Lower lobe of right lung (tissue), 2 donors: ENCODE results near the gene ERCC2. TPM values are rescaled to one million over a fixed set of nuclear protein-coding genes. Genes with fewer than 3 reads are reported as not detected.

Experiments
- ATAC-seq, 2 donors: fragments of 200-7000 bp; cut with Tn5 transposase; one replicate each; pipeline ENCODE4 v1.9.1; 2020 to 2022; ENCODE audit warnings: mild to moderate bottlenecking in 2 of 2, moderate library complexity in 2 of 2
- DNase-seq: peaks from one replicate; pipeline ENCODE4 v3.0.0-alpha.2; 2020
- H3K27ac ChIP-seq: fragments of 200-600 bp; one replicate; pipeline ENCODE4 v1.8.0; 2022
- H3K27me3 ChIP-seq: fragments of 200-600 bp; one replicate; pipeline ENCODE4 v1.8.0; 2022; ENCODE audit warnings: low read depth
- H3K36me3 ChIP-seq: fragments of 200-600 bp; one replicate; pipeline ENCODE4 v1.8.0; 2022; ENCODE audit warnings: mild to moderate bottlenecking
- H3K4me1 ChIP-seq: fragments of 200-600 bp; one replicate; pipeline ENCODE4 v1.8.0; 2022
- H3K4me3 ChIP-seq: fragments of 200-600 bp; one replicate; pipeline ENCODE4 v1.8.0; 2022; ENCODE audit warnings: mild to moderate bottlenecking
- H3K9me3 ChIP-seq: fragments of 200-600 bp; one replicate; pipeline ENCODE4 v1.8.0; 2022
- CTCF ChIP-seq: fragments of 200-600 bp; IDR thresholded peaks from one replicate; pipeline ENCODE4 v1.8.0; 2022; ENCODE audit warnings: antibody characterized with exemption, mild to moderate bottlenecking
- intact Hi-C: fragments of 100-400 bp; cut with DNase I; formaldehyde crosslinking; loops from one replicate; pipeline ENCODE4 v1.11.0; 2022
- total RNA-seq: library from RNA; stranded (reverse); fragmentation: NEBNext Ultra II Directional; extraction: Animal tissue kit (Norgen Biotek cat#: 25700); gene quantifications from one replicate; pipeline ENCODE4 v1.2.1, GENCODE V29; 2021
- donor health status: DM: no; HTN: yes; CAD: no; lungs with severe emphysema.

The ERCC2 gene
- total RNA-seq, 1 donor from 2014 or later, result 14.0 TPM

GRCh38 chr19:45349126-45349415 is 21.3 kb downstream of the ERCC2 start:
- ATAC-seq (no peak), DNase-seq (no peak)
- intact Hi-C loops, result no loop called here
- no peaks in the 10 kb centered on the region for H3K9me3 ChIP-seq
- no peak for TF ChIP-seq CTCF
- H3K36me3 ChIP-seq, result peaks cover 32% of the 10 kb centered on the region
- no peak overlapping the region for H3K27ac ChIP-seq
- no peak overlapping the region for H3K4me3 ChIP-seq
- H3K4me1 ChIP-seq, result no peaks in the 10 kb centered on the region
- peaks cover 20% of the 10 kb centered on the region for H3K27me3 ChIP-seq

DNA sequence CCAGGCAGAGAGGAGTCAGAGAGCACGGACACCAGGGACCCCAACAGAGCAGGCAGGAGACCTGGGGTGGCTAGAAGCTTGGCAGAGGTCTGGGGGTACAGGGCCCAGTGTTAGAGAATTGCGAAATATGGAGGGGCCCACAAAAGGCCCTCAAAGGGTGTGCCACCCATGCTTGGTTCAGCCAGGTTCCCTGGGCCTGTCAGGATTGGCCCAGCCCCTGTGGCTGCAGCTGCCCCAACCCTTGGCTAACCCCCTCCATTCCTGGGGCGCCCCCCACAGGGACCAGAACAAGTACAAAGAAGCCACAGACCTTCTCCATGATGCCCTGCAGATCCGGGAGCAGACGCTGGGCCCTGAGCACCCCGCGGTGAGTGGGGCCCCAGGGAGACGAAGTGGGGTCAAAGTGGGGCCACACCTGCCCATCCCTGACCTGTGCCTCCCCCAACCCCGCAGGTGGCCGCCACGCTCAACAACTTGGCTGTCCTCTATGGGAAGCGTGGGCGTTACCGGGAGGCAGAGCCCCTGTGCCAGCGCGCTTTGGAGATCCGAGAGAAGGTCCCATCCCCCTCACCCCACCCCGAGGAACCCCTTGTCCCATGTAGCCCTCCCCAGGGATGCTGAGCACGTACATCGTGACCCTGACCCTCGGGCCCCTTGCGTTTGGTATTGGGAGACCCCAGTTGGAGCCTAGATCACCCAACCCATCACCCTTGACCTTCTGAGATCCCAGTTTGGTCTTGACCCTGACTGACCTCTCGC is 21.8 kb downstream of the ERCC2 start:
- Histone ChIP-seq H3K36me3 (peaks cover 26% of the 10 kb centered on the region), H3K9me3 (no peaks in the 10 kb centered on the region), H3K4me1 (no peaks in the 10 kb centered on the region), H3K4me3 (no peak overlapping the region), H3K27me3 (peaks cover 20% of the 10 kb centered on the region), H3K27ac (no peak overlapping the region)
- TF ChIP-seq CTCF, result no peak
- intact Hi-C loops, result no loop called here
- DNase-seq (no peak), ATAC-seq (no peak)

GRCh38 chr19:45347570-45348366 is 22.6 kb downstream of the ERCC2 start:
- intact Hi-C loops, result no loop called here
- ATAC-seq (no peak), DNase-seq (no peak)
- H3K27me3 ChIP-seq, result peaks cover 20% of the 10 kb centered on the region
- H3K27ac ChIP-seq, result no peak overlapping the region
- no peaks in the 10 kb centered on the region for H3K9me3 ChIP-seq
- H3K36me3 ChIP-seq, result peaks cover 19% of the 10 kb centered on the region
- no peaks in the 10 kb centered on the region for H3K4me1 ChIP-seq
- no peak for TF ChIP-seq CTCF
- no peak overlapping the region for H3K4me3 ChIP-seq

- intact Hi-C loops, result no loop called here
- Histone ChIP-seq H3K36me3 (peaks cover 5% of the 10 kb centered on the region), H3K27me3 (peaks cover 20% of the 10 kb centered on the region), H3K4me3 (no peak overlapping the region), H3K9me3 (no peaks in the 10 kb centered on the region), H3K27ac (no peak overlapping the region), H3K4me1 (no peaks in the 10 kb centered on the region)
- ATAC-seq, result no peak
- no peak for TF ChIP-seq CTCF
- DNase-seq, result no peak
These were observed 23.9 kb downstream of the ERCC2 start for GRCh38 chr19:45346449-45346848.

DNA sequence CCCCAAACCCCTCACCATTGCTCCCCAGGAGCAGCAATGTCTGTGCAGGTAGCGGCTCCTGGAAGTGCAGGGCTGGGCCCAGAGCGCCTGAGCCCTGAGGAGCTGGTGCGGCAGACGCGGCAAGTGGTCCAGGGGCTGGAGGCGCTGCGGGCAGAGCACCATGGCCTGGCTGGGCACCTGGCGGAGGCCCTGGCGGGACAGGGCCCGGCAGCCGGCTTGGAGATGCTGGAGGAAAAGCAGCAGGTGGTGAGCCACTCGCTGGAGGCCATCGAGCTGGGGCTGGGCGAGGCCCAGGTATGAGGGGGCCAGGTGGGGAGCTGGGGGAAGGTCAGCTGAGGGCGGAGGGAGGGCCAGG is 24.9 kb downstream of the ERCC2 start:
- Histone ChIP-seq H3K4me1 (no peaks in the 10 kb centered on the region), H3K27ac (no peak overlapping the region), H3K27me3 (peaks cover 25% of the 10 kb centered on the region), H3K36me3 (no peaks in the 10 kb centered on the region), H3K4me3 (no peak overlapping the region), H3K9me3 (no peaks in the 10 kb centered on the region)
- intact Hi-C loops, result no loop called here
- ATAC-seq, result no peak
- TF ChIP-seq CTCF, result no peak
- no peak for DNase-seq
